B cell (primary cell): ENCODE measurements around the gene SMCO2. TPM values are rescaled to one million over a fixed set of nuclear protein-coding genes. Genes with fewer than 3 reads are reported as not detected.

Experiments
- ATAC-seq: fragments of 200-7000 bp; cut with Tn5 transposase; one replicate; pipeline ENCODE4 v1.10.0; 2021; ENCODE audit warnings: low read depth, mild to moderate bottlenecking, moderate number of reproducible peaks, moderate library complexity
- CTCF ChIA-PET: fragments of 350-600 bp; sonication (Branson Sonifier 250); formaldehyde crosslinking; loops from one replicate; lab custom pipeline; 2021; ENCODE audit warnings: antibody characterized with exemption, inconsistent platforms; lab: Charles Lee
- POLR2A ChIA-PET: fragments of 350-600 bp; sonication (Branson Sonifier 250); formaldehyde crosslinking; loops from one replicate; lab custom pipeline; 2021; ENCODE audit warnings: antibody characterized with exemption; lab: Charles Lee
- DNase-seq: peaks from one replicate; pipeline ENCODE4 v3.0.0; 2013
- H2AFZ ChIP-seq: 2 replicates; pipeline ENCODE4 v1.6.1; 2012; ENCODE audit warnings: mild to moderate bottlenecking, low read depth, low read length; ENCODE audit not compliant: insufficient read depth, poor library complexity, severe bottlenecking
- H3K27ac ChIP-seq, 2 donors: 1 replicate in 1 of 2; 2 replicates in 1 of 2; pipeline ENCODE4 v1.5.1; 2012 to 2013; ENCODE audit warnings: low read length in 2 of 2, mild to moderate bottlenecking in 2 of 2, moderate library complexity in 1 of 2
- H3K27me3 ChIP-seq, 4 experiments: fragments of 200-600 bp in 1 of 4; sonication (generic) in 1 of 4; replicated peaks in 1 of 4; 1 replicate in 2 of 4; 2 replicates in 2 of 4; pipeline versions ENCODE4 v1.6.1 to v1.7.0; 2013 to 2016; ENCODE audit warnings: low read length in 3 of 4, mild to moderate bottlenecking in 2 of 4, mixed read lengths in 1 of 4, moderate library complexity in 1 of 4; ENCODE audit not compliant: insufficient read depth in 4 of 4, control insufficient read depth in 3 of 4; ENCODE audit errors: control extremely low read depth in 1 of 4
- H3K36me3 ChIP-seq, 2 experiments: replicated peaks in 1 of 2; 1 replicate in 1 of 2; 2 replicates in 1 of 2; pipeline versions ENCODE4 v1.6.1 to v1.7.1; 2013; ENCODE audit warnings: low read length in 1 of 2; ENCODE audit not compliant: insufficient read depth in 2 of 2, control insufficient read depth in 1 of 2; ENCODE audit errors: control extremely low read depth in 1 of 2, extremely low read depth in 1 of 2
- H3K4me1 ChIP-seq, 2 donors: fragments of 200-600 bp in 1 of 2; sonication (generic) in 1 of 2; 1 replicate in 1 of 2; 2 replicates in 1 of 2; pipeline versions ENCODE4 v1.5.1 to v1.6.1; 2013 to 2017; ENCODE audit warnings: low read length in 2 of 2; ENCODE audit not compliant: control insufficient read depth in 2 of 2, insufficient read depth in 2 of 2
- H3K4me2 ChIP-seq: replicated peaks from 2 replicates; pipeline ENCODE3; 2012; ENCODE audit warnings: mild to moderate bottlenecking, low read depth, low read length; ENCODE audit not compliant: poor library complexity, severe bottlenecking
- H3K4me3 ChIP-seq, 5 experiments: fragments of 200-600 bp in 1 of 5; sonication (generic) in 1 of 5; 1 replicate in 3 of 5; 2 replicates in 2 of 5; pipeline versions ENCODE4 v1.5.1 to v1.7.0; 2011 to 2016; ENCODE audit warnings: low read length in 4 of 5, mild to moderate bottlenecking in 4 of 5, low read depth in 2 of 5, control low read depth in 1 of 5, moderate library complexity in 1 of 5; ENCODE audit not compliant: insufficient read depth in 1 of 5; ENCODE audit errors: control extremely low read depth in 1 of 5, extremely low read depth in 1 of 5
- H3K79me2 ChIP-seq: fragments of 200-600 bp; sonication (generic); one replicate; pipeline ENCODE4 v1.6.0; 2016; ENCODE audit warnings: low read length; ENCODE audit not compliant: control insufficient read depth, insufficient read depth
- H3K9ac ChIP-seq: fragments of 200-600 bp; sonication (generic); 2 replicates; pipeline ENCODE4 v1.6.1; 2017; ENCODE audit warnings: mild to moderate bottlenecking, low read length, moderate library complexity
- H3K9me3 ChIP-seq, 3 donors: one replicate each; pipeline versions ENCODE4 v1.6.1 to v1.7.1; 2013; ENCODE audit warnings: low read length in 2 of 3; ENCODE audit not compliant: control insufficient read depth in 2 of 3, insufficient read depth in 1 of 3; ENCODE audit errors: control extremely low read depth in 1 of 3
- H4K20me1 ChIP-seq: 2 replicates; pipeline ENCODE4 v1.6.0; 2012; ENCODE audit warnings: mild to moderate bottlenecking, low read length; ENCODE audit not compliant: insufficient read depth, control insufficient read depth, poor library complexity, severe bottlenecking
- H3K27ac Mint-ChIP-seq: one replicate; pipeline ENCODE4 v1.8.0; 2021; ENCODE audit warnings: mixed read lengths
- H3K27me3 Mint-ChIP-seq: one replicate; pipeline ENCODE4 v1.8.0; 2021; ENCODE audit warnings: mixed read lengths
- H3K4me1 Mint-ChIP-seq: one replicate; pipeline ENCODE4 v1.8.0; 2021; ENCODE audit warnings: mixed read lengths
- H3K4me3 Mint-ChIP-seq: one replicate; pipeline ENCODE4 v1.8.0; 2021; ENCODE audit warnings: mixed read lengths
- H3K9me3 Mint-ChIP-seq: one replicate; pipeline ENCODE4 v1.8.0; 2022; ENCODE audit warnings: mixed read lengths; ENCODE audit not compliant: insufficient read depth
- EZH2 ChIP-seq: IDR thresholded peaks from 2 replicates; pipeline ENCODE4 v1.6.1; 2012; ENCODE audit warnings: borderline replicate concordance, low read depth, mild to moderate bottlenecking, moderate library complexity, low read length; ENCODE audit not compliant: insufficient read depth, poor library complexity, severe bottlenecking
- WGBS: methylation state at CpG from one replicate; pipeline ENCODE4 v1.1.5; 2013; ENCODE audit warnings: missing lambda C conversion rate; ENCODE audit not compliant: insufficient coverage; 5-methylcytosine and 5-hydroxymethylcytosine counted together
- intact Hi-C: fragments of 100-400 bp; cut with micrococcal nuclease; formaldehyde crosslinking; loops from one replicate; pipeline ENCODE4 v1.10.0; 2022
- polyA plus RNA-seq: library from polyadenylated mRNA; depleted of rRNA; stranded (reverse); fragments of >200 nt; gene quantifications from 2 replicates; pipeline ENCODE4 v1.2.3, GENCODE V29; 2012
- total RNA-seq, 2 donors: library from RNA; stranded (reverse); fragments of 120-200 nt in 1 of 2; gene quantifications; 1 replicate in 1 of 2; 2 replicates in 1 of 2; pipeline versions ENCODE4 v1.2.3 to v1.2.4, GENCODE V29; 2013 to 2022
- TF ChIP-seq, protein P1 (sequence below): fragments of 200-600 bp; IDR thresholded peaks from one replicate; pipeline ENCODE4 v1.8.0; 2022; ENCODE audit warnings: antibody characterized with exemption, mild to moderate bottlenecking

SMCO2 gene
- total and polyA plus RNA-seq, 2 donors (not counting 1 experiment from before 2014, with no cell fraction given), result 0.15 TPM; not detected in 1

DNA sequence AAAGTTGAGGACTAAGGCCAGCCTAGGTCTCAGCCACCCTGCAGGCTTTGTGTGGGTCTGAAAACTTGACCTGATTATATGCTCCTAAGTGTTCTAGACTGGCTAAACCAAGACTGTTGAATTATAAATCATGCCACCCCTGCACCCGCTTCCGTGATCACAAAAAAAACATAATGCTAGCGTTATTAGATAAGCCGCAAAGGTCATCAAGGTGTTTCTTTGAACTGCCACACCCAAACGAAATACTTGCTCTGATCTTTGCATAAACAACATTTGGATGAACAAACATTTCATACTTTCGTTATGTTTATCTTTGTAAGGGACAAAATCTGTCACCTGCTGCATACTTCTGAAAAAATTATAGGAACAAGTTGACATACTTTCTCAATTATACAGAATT lies 2.5 kb downstream of the SMCO2 start:
- intact Hi-C loops, result no loop called here
- Histone ChIP-seq H3K4me2 (no peak overlapping the region), H3K36me3 (no peaks in the 10 kb centered on the region), H3K4me3 (no peak overlapping the region), H3K9ac (no peak overlapping the region), H3K4me1 (no peaks in the 10 kb centered on the region), H3K27ac (no peak overlapping the region), H3K27me3 (no peaks in the 10 kb centered on the region), H3K9me3 (peaks cover 0 to 9% (median 2%) of the 10 kb centered on the region in 3 donors), H3K79me2 (no peaks in the 10 kb centered on the region), H2AFZ (no peak overlapping the region), H4K20me1 (no peaks in the 10 kb centered on the region)
- no peak for TF ChIP-seq EZH2
- TF ChIP-seq, protein P1, sequence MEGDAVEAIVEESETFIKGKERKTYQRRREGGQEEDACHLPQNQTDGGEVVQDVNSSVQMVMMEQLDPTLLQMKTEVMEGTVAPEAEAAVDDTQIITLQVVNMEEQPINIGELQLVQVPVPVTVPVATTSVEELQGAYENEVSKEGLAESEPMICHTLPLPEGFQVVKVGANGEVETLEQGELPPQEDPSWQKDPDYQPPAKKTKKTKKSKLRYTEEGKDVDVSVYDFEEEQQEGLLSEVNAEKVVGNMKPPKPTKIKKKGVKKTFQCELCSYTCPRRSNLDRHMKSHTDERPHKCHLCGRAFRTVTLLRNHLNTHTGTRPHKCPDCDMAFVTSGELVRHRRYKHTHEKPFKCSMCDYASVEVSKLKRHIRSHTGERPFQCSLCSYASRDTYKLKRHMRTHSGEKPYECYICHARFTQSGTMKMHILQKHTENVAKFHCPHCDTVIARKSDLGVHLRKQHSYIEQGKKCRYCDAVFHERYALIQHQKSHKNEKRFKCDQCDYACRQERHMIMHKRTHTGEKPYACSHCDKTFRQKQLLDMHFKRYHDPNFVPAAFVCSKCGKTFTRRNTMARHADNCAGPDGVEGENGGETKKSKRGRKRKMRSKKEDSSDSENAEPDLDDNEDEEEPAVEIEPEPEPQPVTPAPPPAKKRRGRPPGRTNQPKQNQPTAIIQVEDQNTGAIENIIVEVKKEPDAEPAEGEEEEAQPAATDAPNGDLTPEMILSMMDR, result no peak
- no peak overlapping the region for H3K4me3 Mint-ChIP-seq
- 100% methylated on average over 4 of the region's 6 CpGs for WGBS
- no peaks in the 10 kb centered on the region for H3K4me1 Mint-ChIP-seq
- H3K9me3 Mint-ChIP-seq, result peaks cover 6% of the 10 kb centered on the region
- no peak overlapping the region for H3K27ac Mint-ChIP-seq
- ChIA-PET POLR2A (no interaction called here), CTCF (no interaction called here)
- ATAC-seq, result no peak
- peaks cover 11% of the 10 kb centered on the region for H3K27me3 Mint-ChIP-seq
- no peak for DNase-seq

DNA sequence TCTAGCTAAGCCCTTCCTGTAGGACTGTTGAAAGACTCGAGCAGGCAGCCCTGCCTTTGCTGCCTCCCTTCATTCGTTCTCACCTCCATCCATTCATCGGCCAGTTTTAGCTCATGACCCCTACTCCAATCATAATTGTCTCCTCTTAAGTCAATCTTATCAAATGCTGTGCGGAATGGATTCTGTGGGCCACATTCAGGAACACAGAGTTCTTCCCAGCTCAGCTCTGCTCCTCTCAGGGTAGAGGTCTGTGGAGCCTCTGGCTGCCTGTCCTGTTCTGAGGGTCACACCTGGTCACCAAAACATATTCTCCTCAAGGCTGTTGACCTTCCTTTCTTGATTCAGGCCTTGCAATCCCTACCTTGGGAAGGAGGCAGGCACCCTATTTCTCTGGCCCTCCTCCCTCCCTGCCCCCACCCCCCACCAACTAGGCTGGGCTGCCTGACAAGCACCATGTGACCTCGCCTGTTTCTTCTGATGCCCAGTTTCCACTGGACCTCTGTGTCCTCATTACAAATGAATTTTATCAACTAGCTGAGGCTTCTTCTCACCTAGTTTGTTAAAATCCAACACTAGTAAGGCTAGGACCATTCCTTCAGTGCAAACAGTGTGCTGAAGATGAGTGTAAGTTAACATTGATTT lies 3.5 kb downstream of the SMCO2 start:
- Histone ChIP-seq H4K20me1 (no peaks in the 10 kb centered on the region), H3K4me2 (no peak overlapping the region), H3K79me2 (no peaks in the 10 kb centered on the region), H3K27me3 (no peaks in the 10 kb centered on the region), H3K4me3 (no peak overlapping the region), H3K27ac (no peak overlapping the region), H3K36me3 (no peaks in the 10 kb centered on the region), H3K9ac (no peak overlapping the region), H2AFZ (no peak overlapping the region), H3K9me3 (peaks cover 0 to 9% (median 2%) of the 10 kb centered on the region in 3 donors), H3K4me1 (no peaks in the 10 kb centered on the region)
- Mint-ChIP-seq H3K4me1 (no peaks in the 10 kb centered on the region), H3K27ac (no peak overlapping the region), H3K27me3 (peaks cover 11% of the 10 kb centered on the region), H3K4me3 (no peak overlapping the region), H3K9me3 (peaks cover 6% of the 10 kb centered on the region)
- POLR2A ChIA-PET, result no interaction called here
- WGBS, result 100% methylated on average over 3 of the region's 5 CpGs
- CTCF ChIA-PET, result interaction anchor here (1.1 kb wide), 1 partner anchor 14 kb away, joined by 4 read pairs; no protein-coding TSS in a partner anchor
- ATAC-seq (no peak), DNase-seq (no peak)
- intact Hi-C loops, result no loop called here
- TF ChIP-seq EZH2, result no peak
- TF ChIP-seq, protein P1, result no peak
